Tongue (tissue), 2 donors: ENCODE measurements around the gene PHAF1. TPM values are rescaled to one million over a fixed set of nuclear protein-coding genes. Genes with fewer than 3 reads are reported as not detected.

Experiments used
- DNase-seq: peaks from one replicate; pipeline ENCODE4 v3.0.0-alpha.2; 2015
- total RNA-seq: library from RNA; depleted of rRNA; stranded (reverse); fragments of >200 nt; gene quantifications from one replicate; pipeline ENCODE4 v1.2.3, GENCODE V29; 2014

The PHAF1 gene
- total RNA-seq, 1 donor from 2014 or later = 16.3 TPM

GRCh38 chr16:67148221-67148620 is 38.5 kb downstream of the PHAF1 start:
- no peak for DNase-seq

GRCh38 chr16:67148656-67149275 is 39.0 kb downstream of the PHAF1 start:
- DNase-seq = no peak

GRCh38 chr16:67149276-67150046 is 39.7 kb downstream of the PHAF1 start:
- DNase-seq = no peak

GRCh38 chr16:67150047-67150832 is 40.5 kb downstream of the PHAF1 start:
- peak; percentile 82 for DNase-seq

- peak; percentile 90 for DNase-seq
Measured at GRCh38 chr16:67150833-67151396, 41.2 kb downstream of the PHAF1 start, which contains the start of gene B3GNT9. Gene B3GNT9 (minus strand): TSS chr16:67150998. CDS start chr16:67150485, 513 bp downstream.

- no peak for DNase-seq
Measured at GRCh38 chr16:67151431-67152097, 41.8 kb downstream of the PHAF1 start.

- no peak for DNase-seq
Measured at GRCh38 chr16:67154578-67155294, 45.0 kb downstream of the PHAF1 start.

- DNase-seq = peak; percentile 87
Measured at GRCh38 chr16:67155295-67156142, 45.8 kb downstream of the PHAF1 start.

- no peak for DNase-seq
Measured at GRCh38 chr16:67156143-67156844, 46.6 kb downstream of the PHAF1 start.

- DNase-seq = no peak
Measured at GRCh38 chr16:67157106-67157748, 47.5 kb downstream of the PHAF1 start.

- DNase-seq = no peak
Measured at GRCh38 chr16:67157892-67158635, 48.3 kb downstream of the PHAF1 start.

GRCh38 chr16:67158637-67159600 is 49.2 kb downstream of the PHAF1 start:
- DNase-seq = no peak

GRCh38 chr16:67161595-67162058 is 51.9 kb downstream of the PHAF1 start:
- DNase-seq = no peak

GRCh38 chr16:67162506-67163163 is 52.9 kb downstream of the PHAF1 start:
- DNase-seq = no peak

GRCh38 chr16:67163164-67163998 is 53.6 kb downstream of the PHAF1 start:
- no peak for DNase-seq
